BE2C (cell line): ENCODE measurements around the gene SSUH2. TPM values are rescaled to one million over a fixed set of nuclear protein-coding genes. Genes with fewer than 3 reads are reported as not detected.
"Not testable (repeated sequence)": the region's sequence is repeated elsewhere in the genome, so short reads cannot be mapped to it uniquely, and the experiment has no call there.

Experiments used
- DNase-seq: peaks from one replicate; pipeline ENCODE4 v3.0.0-alpha.2; 2020
- H3K27me3 ChIP-seq: fragments of 250-450 bp; sonication (Bioruptor Pico); 2 replicates; pipeline ENCODE4 v1.5.1; 2020; ENCODE audit warnings: mild to moderate bottlenecking
- H3K36me3 ChIP-seq: fragments of 250-450 bp; sonication (Bioruptor Pico); 2 replicates; pipeline ENCODE4 v1.5.1; 2020; ENCODE audit warnings: mild to moderate bottlenecking
- H3K4me1 ChIP-seq: fragments of 250-450 bp; sonication (Bioruptor Pico); 2 replicates; pipeline ENCODE4 v1.5.1; 2020
- H3K4me3 ChIP-seq: 2 replicates; pipeline ENCODE4 v1.5.1; 2011; ENCODE audit warnings: low read depth, low read length
- H3K9me3 ChIP-seq: fragments of 250-450 bp; sonication (Bioruptor Pico); 2 replicates; pipeline ENCODE4 v1.5.1; 2020
- polyA plus RNA-seq: library from polyadenylated mRNA; unstranded; fragments of >200 nt; gene quantifications from one replicate; pipeline ENCODE4 v1.2.1, GENCODE V29; 2012; ENCODE audit warnings: low read depth, missing spikeins; ENCODE audit not compliant: insufficient read length, insufficient read depth
- TF ChIP-seq, protein P1 (sequence below): IDR thresholded peaks from 2 replicates; pipeline ENCODE4 v1.5.1; 2012; ENCODE audit warnings: mild to moderate bottlenecking, low read depth, low read length

The SSUH2 gene
- polyA plus RNA-seq, result 4.9 TPM

GRCh38 chr3:8644748-8645390 is at the start of gene SSUH2:
Gene SSUH2 (minus strand): TSS chr3:8644798. CDS start chr3:8644758, 40 bp downstream.
- TF ChIP-seq, protein P1, sequence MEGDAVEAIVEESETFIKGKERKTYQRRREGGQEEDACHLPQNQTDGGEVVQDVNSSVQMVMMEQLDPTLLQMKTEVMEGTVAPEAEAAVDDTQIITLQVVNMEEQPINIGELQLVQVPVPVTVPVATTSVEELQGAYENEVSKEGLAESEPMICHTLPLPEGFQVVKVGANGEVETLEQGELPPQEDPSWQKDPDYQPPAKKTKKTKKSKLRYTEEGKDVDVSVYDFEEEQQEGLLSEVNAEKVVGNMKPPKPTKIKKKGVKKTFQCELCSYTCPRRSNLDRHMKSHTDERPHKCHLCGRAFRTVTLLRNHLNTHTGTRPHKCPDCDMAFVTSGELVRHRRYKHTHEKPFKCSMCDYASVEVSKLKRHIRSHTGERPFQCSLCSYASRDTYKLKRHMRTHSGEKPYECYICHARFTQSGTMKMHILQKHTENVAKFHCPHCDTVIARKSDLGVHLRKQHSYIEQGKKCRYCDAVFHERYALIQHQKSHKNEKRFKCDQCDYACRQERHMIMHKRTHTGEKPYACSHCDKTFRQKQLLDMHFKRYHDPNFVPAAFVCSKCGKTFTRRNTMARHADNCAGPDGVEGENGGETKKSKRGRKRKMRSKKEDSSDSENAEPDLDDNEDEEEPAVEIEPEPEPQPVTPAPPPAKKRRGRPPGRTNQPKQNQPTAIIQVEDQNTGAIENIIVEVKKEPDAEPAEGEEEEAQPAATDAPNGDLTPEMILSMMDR, result no peak
- no peak for DNase-seq
- Histone ChIP-seq H3K9me3 (no peaks in the 10 kb centered on the region), H3K36me3 (no peaks in the 10 kb centered on the region), H3K4me1 (no peaks in the 10 kb centered on the region; the same call in 1 of the 2 replicates), H3K27me3 (no peaks in the 10 kb centered on the region), H3K4me3 (no peak within 1 kb of the TSS)

GRCh38 chr3:8691295-8691694 is 46.7 kb upstream of the SSUH2 start:
- not testable (repeated sequence) for H3K4me3 ChIP-seq, H3K9me3 ChIP-seq, DNase-seq, H3K36me3 ChIP-seq, H3K4me1 ChIP-seq, H3K27me3 ChIP-seq

DNA sequence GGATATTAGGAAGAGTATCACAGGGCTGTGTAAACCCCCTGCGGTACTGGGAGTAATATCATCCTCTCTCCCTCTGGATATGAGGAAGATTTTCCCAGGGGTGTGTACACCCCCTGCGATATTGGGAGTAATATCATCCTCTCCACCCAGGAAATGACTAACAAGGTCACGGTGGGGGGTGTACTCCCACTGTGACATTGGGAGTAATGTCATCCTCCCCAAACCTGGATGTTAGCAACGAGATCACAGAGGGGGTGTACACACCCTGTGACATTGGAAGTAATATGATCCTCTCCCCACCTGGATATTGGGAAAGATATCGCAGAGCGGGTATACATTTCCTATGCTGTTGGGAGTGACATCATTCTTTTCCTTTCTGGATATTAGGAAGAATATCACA is 40.4 kb upstream of the SSUH2 start:
- not testable (repeated sequence) for H3K4me1 ChIP-seq, H3K9me3 ChIP-seq, H3K27me3 ChIP-seq, H3K4me3 ChIP-seq, H3K36me3 ChIP-seq, DNase-seq

GRCh38 chr3:8682850-8683574 is 38.4 kb upstream of the SSUH2 start:
- H3K4me1 ChIP-seq, H3K27me3 ChIP-seq, H3K4me3 ChIP-seq, DNase-seq, H3K9me3 ChIP-seq, H3K36me3 ChIP-seq: not testable (repeated sequence)

- not testable (repeated sequence) for DNase-seq, H3K27me3 ChIP-seq, H3K36me3 ChIP-seq, H3K4me1 ChIP-seq, H3K4me3 ChIP-seq, H3K9me3 ChIP-seq
Observed at GRCh38 chr3:8681881-8682538, 37.4 kb upstream of the SSUH2 start.

- no peak for DNase-seq
- TF ChIP-seq, protein P1, result no peak
- no peak overlapping the region for H3K4me3 ChIP-seq
- H3K36me3 ChIP-seq, result no peaks in the 10 kb centered on the region
- H3K9me3 ChIP-seq, result no peaks in the 10 kb centered on the region
- no peaks in the 10 kb centered on the region for H3K27me3 ChIP-seq
- H3K4me1 ChIP-seq, result no peaks in the 10 kb centered on the region
Observed at GRCh38 chr3:8681349-8681748, 36.8 kb upstream of the SSUH2 start.

GRCh38 chr3:8679817-8680553 is 35.4 kb upstream of the SSUH2 start:
- not testable (repeated sequence) for H3K27me3 ChIP-seq, H3K36me3 ChIP-seq, H3K4me3 ChIP-seq, H3K4me1 ChIP-seq, H3K9me3 ChIP-seq, DNase-seq

DNA sequence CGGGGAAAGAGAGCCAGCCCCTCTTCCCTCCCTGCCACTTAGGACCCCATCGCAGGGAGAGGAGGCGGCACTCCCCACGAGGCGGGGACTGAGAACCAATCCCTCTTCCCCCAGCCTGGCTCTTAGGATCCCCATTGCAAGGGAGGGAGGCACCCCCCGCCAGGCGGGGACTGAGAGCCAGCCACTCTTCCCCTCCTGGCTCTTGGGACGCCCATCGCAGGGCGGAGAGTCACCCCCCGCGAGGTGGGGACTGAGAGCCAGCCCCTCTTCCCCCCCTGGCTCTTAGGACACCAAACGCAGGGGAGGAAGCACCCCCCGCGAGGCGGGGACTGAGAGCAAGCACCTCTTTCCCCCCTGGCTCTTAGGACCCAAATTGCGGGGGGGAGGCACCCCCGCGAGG is 34.2 kb upstream of the SSUH2 start:
- Histone ChIP-seq H3K27me3 (no peaks in the 10 kb centered on the region), H3K4me1 (no peaks in the 10 kb centered on the region), H3K36me3 (no peaks in the 10 kb centered on the region), H3K4me3 (no peak overlapping the region), H3K9me3 (no peaks in the 10 kb centered on the region)
- DNase-seq, result no peak
- TF ChIP-seq, protein P1, result no peak

DNA sequence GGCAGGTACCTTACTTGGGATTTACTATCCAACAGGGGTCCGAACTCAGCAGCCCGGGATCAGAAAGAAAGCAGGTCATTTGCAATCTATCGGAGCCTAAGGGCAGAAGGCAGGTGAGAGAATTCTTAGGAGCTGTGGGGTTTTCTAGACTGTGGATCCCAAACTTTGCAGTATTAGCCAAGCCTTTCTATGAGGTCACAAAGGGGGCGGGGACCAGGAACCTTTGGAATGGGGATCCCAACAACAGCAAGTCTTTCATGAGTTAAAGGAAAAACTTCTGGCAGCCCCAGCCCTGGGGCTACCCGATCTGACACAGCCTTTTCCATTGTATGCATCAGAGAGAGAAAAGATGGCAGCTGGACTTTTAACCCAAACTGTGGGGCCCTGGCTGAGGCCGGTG is 32.7 kb upstream of the SSUH2 start:
- not testable (repeated sequence) for H3K36me3 ChIP-seq, DNase-seq, H3K27me3 ChIP-seq, H3K4me3 ChIP-seq, H3K9me3 ChIP-seq, H3K4me1 ChIP-seq

GRCh38 chr3:8675591-8675990 is 31.0 kb upstream of the SSUH2 start:
- not testable (repeated sequence) for H3K9me3 ChIP-seq, H3K36me3 ChIP-seq, H3K4me3 ChIP-seq, H3K27me3 ChIP-seq, DNase-seq, H3K4me1 ChIP-seq
